Erythroblast (primary cell): ENCODE measurements around the gene DACH2.

Experiments used
- GATA1 ChIP-seq: IDR thresholded peaks from 2 replicates; pipeline ENCODE4 v1.6.1; 2011; ENCODE audit warnings: low read depth, mild to moderate bottlenecking, control low read depth, low read length, moderate library complexity
- POLR2A ChIP-seq: IDR thresholded peaks from 2 replicates; pipeline ENCODE4 v1.6.1; 2011; ENCODE audit warnings: mild to moderate bottlenecking, low read length

- TF ChIP-seq GATA1 (no peak), POLR2A (no peak)
Measured at GRCh38 chrX:86148024-86148511, at the start of gene DACH2.
